Measurements from ENCODE around the gene PTPN11. TPM values are rescaled to one million over a fixed set of nuclear protein-coding genes. Genes with fewer than 3 reads are reported as not detected.

PTPN11 gene
- total RNA-seq, 2 donors from 2014 or later: 31.6 to 47.1 TPM

- no peak for ATAC-seq
- intact Hi-C loops (cut with DNase I): no loop called here
- Histone ChIP-seq H3K36me3 (replicated peaks in 1 of 2; ENCODE audit: insufficient read depth in 1 of 2, low read depth in 2 of 2) (peaks cover 6 to 14% of the 10 kb centered on the region in 2 donors), H3K27me3 (no peaks in the 10 kb centered on the region), H3K9me3 (no peaks in the 10 kb centered on the region), H3K4me3 (no peak overlapping the region), H3K27ac (no peak overlapping the region), H3K4me1 (no peaks in the 10 kb centered on the region)
- 99 to 100% methylated on average over 6 of the region's 6 CpGs for WGBS, 2 donors
- no peak for TF ChIP-seq POLR2A (IDR thresholded peaks at IDR 0.05)
- TF ChIP-seq CTCF (IDR thresholded peaks at IDR 0.05): no peak
- no peak for DNase-seq
These were observed 87.9 kb downstream of the PTPN11 start for GRCh38 chr12:112506513-112507166.

GRCh38 chr12:112513471-112513870 lies 94.7 kb downstream of the PTPN11 start:
- Histone ChIP-seq H3K27me3 (no peaks in the 10 kb centered on the region), H3K4me3 (no peak overlapping the region), H3K4me1 (no peaks in the 10 kb centered on the region), H3K27ac (no peak overlapping the region), H3K9me3 (no peaks in the 10 kb centered on the region), H3K36me3 (replicated peaks in 1 of 2; ENCODE audit: insufficient read depth in 1 of 2, low read depth in 2 of 2) (no peaks in the 10 kb centered on the region)
- intact Hi-C loops (cut with DNase I): no loop called here
- 90 to 95% methylated on average over 2 of the region's 2 CpGs for WGBS, 2 donors
- DNase-seq (no peak), ATAC-seq (no peak)
- TF ChIP-seq CTCF (IDR thresholded peaks at IDR 0.05): no peak

GRCh38 chr12:112514456-112514855 lies 95.7 kb downstream of the PTPN11 start:
- TF ChIP-seq POLR2A (IDR thresholded peaks at IDR 0.05) (no peak), CTCF (IDR thresholded peaks at IDR 0.05) (no peak)
- WGBS, 2 donors: 92 to 99% methylated on average over 5 of the region's 5 CpGs
- Histone ChIP-seq H3K27me3 (no peaks in the 10 kb centered on the region), H3K4me1 (no peaks in the 10 kb centered on the region), H3K9me3 (no peaks in the 10 kb centered on the region), H3K4me3 (no peak overlapping the region), H3K27ac (no peak overlapping the region), H3K36me3 (replicated peaks in 1 of 2; ENCODE audit: insufficient read depth in 1 of 2, low read depth in 2 of 2) (no peaks in the 10 kb centered on the region)
- DNase-seq (no peak), ATAC-seq (no peak)
- intact Hi-C loops (cut with DNase I): no loop called here

GRCh38 chr12:112514926-112515642 lies 96.3 kb downstream of the PTPN11 start:
- no peaks in the 10 kb centered on the region for H3K9me3 ChIP-seq
- H3K4me1 ChIP-seq: no peaks in the 10 kb centered on the region
- WGBS, 2 donors: 81 to 92% methylated on average over 9 of the region's 9 CpGs
- no peak overlapping the region for H3K4me3 ChIP-seq
- no peak for TF ChIP-seq CTCF (IDR thresholded peaks at IDR 0.05)
- TF ChIP-seq POLR2A (IDR thresholded peaks at IDR 0.05): no peak
- DNase-seq (no peak), ATAC-seq (no peak)
- H3K27ac ChIP-seq: no peak overlapping the region
- H3K27me3 ChIP-seq: no peaks in the 10 kb centered on the region
- intact Hi-C loops (cut with DNase I): no loop called here
- no peaks in the 10 kb centered on the region for H3K36me3 ChIP-seq (replicated peaks in 1 of 2; ENCODE audit: insufficient read depth in 1 of 2, low read depth in 2 of 2)

- no peak for ATAC-seq
- H3K4me1 ChIP-seq: no peaks in the 10 kb centered on the region
- DNase-seq: no peak
- H3K9me3 ChIP-seq: no peaks in the 10 kb centered on the region
- WGBS, 2 donors: 60 to 66% methylated on average over 5 of the region's 5 CpGs
- no peak for TF ChIP-seq POLR2A (IDR thresholded peaks at IDR 0.05)
- no peak for TF ChIP-seq CTCF (IDR thresholded peaks at IDR 0.05)
- no peaks in the 10 kb centered on the region for H3K36me3 ChIP-seq (replicated peaks in 1 of 2; ENCODE audit: insufficient read depth in 1 of 2, low read depth in 2 of 2)
- H3K27me3 ChIP-seq: no peaks in the 10 kb centered on the region
- H3K4me3 ChIP-seq: no peak overlapping the region
- intact Hi-C loops (cut with DNase I): no loop called here
- no peak overlapping the region for H3K27ac ChIP-seq
These were observed 97.1 kb downstream of the PTPN11 start for GRCh38 chr12:112515868-112516267.
